Stimulated activated naive CD8-positive, alpha-beta T cell treated with anti-CD3 and anti-CD28 coated beads, Interleukin-15, Interleukin-2, amounts not matched to agents 100 ng/mL and 50 ng/mL, for 24 hours (primary cell): ENCODE results near the gene C18orf32.
"Not testable (repeated sequence)": the region's sequence is repeated elsewhere in the genome, so short reads cannot be mapped to it uniquely, and the experiment has no call there.

Source experiments
- H3K27ac Mint-ChIP-seq: one replicate; pipeline ENCODE4 v1.8.0; 2021; ENCODE audit warnings: mild to moderate bottlenecking, mixed read lengths
- H3K27me3 Mint-ChIP-seq: one replicate; pipeline ENCODE4 v1.8.0; 2021; ENCODE audit warnings: mixed read lengths
- H3K36me3 Mint-ChIP-seq: one replicate; pipeline ENCODE4 v1.8.0; 2021; ENCODE audit warnings: low read depth, mixed read lengths
- H3K4me1 Mint-ChIP-seq: one replicate; pipeline ENCODE4 v1.8.0; 2021; ENCODE audit warnings: low read depth, mixed read lengths
- H3K4me3 Mint-ChIP-seq: one replicate; pipeline ENCODE4 v1.8.0; 2021; ENCODE audit warnings: mild to moderate bottlenecking, mixed read lengths
- H3K9me3 Mint-ChIP-seq: one replicate; pipeline ENCODE4 v1.8.0; 2021; ENCODE audit warnings: mixed read lengths

C18orf32 gene

GRCh38 chr18:49515516-49515915 is 28.5 kb upstream of the C18orf32 start:
- Mint-ChIP-seq H3K9me3 (no peaks in the 10 kb centered on the region), H3K27ac (no peak overlapping the region), H3K27me3 (no peaks in the 10 kb centered on the region), H3K36me3 (no peaks in the 10 kb centered on the region), H3K4me1 (no peaks in the 10 kb centered on the region), H3K4me3 (no peak overlapping the region)

- H3K27ac Mint-ChIP-seq, H3K9me3 Mint-ChIP-seq, H3K4me3 Mint-ChIP-seq, H3K27me3 Mint-ChIP-seq, H3K4me1 Mint-ChIP-seq, H3K36me3 Mint-ChIP-seq: not testable (repeated sequence)
Measured at GRCh38 chr18:49515003-49515402, 28.0 kb upstream of the C18orf32 start.

GRCh38 chr18:49514577-49514976 is 27.5 kb upstream of the C18orf32 start:
- Mint-ChIP-seq H3K27me3 (peaks cover 5% of the 10 kb centered on the region), H3K36me3 (no peaks in the 10 kb centered on the region), H3K27ac (no peak overlapping the region), H3K9me3 (no peaks in the 10 kb centered on the region), H3K4me1 (no peaks in the 10 kb centered on the region), H3K4me3 (no peak overlapping the region)

DNA sequence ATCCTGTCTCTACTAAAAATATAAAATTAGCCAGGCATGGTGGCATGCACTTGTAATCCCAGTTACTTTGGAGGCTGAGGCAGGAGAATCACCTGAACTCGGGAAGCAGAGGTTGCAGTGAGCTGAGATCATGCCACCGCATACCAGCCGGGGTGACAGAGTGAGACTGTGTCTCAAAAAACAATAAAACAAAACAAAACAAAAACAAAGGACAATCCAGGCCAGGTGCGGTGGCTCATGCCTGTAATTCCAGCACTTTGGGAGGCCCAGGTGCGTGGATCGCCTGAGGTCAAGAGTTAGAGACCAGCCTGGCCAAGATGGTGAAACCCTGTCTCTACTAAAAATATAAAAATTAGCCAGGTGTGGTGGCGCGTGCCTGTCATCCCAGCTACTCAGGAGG is 25.8 kb upstream of the C18orf32 start:
- not testable (repeated sequence) for H3K27ac Mint-ChIP-seq, H3K9me3 Mint-ChIP-seq, H3K4me3 Mint-ChIP-seq, H3K4me1 Mint-ChIP-seq, H3K36me3 Mint-ChIP-seq
- H3K27me3 Mint-ChIP-seq: peaks cover 12% of the 10 kb centered on the region

DNA sequence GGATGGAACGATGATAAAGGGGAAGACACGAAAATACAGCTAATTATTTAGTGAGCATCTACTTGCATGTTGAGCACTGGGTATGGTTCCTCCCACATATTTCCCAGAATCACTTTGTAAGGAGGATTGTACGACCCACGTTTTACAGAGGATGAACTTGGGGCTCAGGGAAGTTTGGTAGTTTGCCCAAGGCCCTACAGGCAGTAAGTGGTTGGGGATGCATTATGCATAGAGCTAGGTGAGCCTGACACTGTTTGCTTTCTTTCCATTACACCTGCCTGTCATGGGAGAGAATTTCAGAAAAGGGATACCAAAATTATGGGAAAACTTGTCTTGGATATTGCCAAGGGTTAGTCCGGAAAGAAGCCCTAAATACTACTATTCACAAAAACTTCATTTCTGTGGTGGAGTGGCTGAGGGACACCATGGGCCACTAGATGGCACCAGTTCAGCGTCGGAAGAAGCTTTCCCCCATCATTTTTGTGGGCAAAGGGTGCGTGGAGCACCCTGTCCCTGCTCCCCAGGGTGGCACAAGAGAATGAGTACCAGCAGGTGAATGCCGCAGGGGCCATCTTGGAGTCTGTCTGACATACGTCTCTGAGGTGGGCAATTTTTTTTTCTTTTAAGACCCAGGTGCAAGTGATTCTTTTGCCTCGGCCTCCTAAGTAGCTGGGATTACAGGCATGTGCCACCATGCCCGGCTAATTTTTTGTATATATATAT is 23.5 kb upstream of the C18orf32 start:
- H3K9me3 Mint-ChIP-seq: no peaks in the 10 kb centered on the region
- H3K4me1 Mint-ChIP-seq: no peaks in the 10 kb centered on the region
- H3K27me3 Mint-ChIP-seq: peaks cover 19% of the 10 kb centered on the region
- H3K36me3 Mint-ChIP-seq: no peaks in the 10 kb centered on the region
- H3K27ac Mint-ChIP-seq: no peak overlapping the region
- no peak overlapping the region for H3K4me3 Mint-ChIP-seq

GRCh38 chr18:49506438-49506837 is 19.4 kb upstream of the C18orf32 start:
- not testable (repeated sequence) for H3K4me1 Mint-ChIP-seq, H3K36me3 Mint-ChIP-seq, H3K4me3 Mint-ChIP-seq, H3K9me3 Mint-ChIP-seq, H3K27ac Mint-ChIP-seq
- H3K27me3 Mint-ChIP-seq: peaks cover 21% of the 10 kb centered on the region

- Mint-ChIP-seq H3K4me1 (no peaks in the 10 kb centered on the region), H3K4me3 (no peak overlapping the region), H3K36me3 (no peaks in the 10 kb centered on the region), H3K27me3 (peaks cover 24% of the 10 kb centered on the region), H3K27ac (no peak overlapping the region), H3K9me3 (no peaks in the 10 kb centered on the region)
Measured at GRCh38 chr18:49503931-49504330, 16.9 kb upstream of the C18orf32 start.

DNA sequence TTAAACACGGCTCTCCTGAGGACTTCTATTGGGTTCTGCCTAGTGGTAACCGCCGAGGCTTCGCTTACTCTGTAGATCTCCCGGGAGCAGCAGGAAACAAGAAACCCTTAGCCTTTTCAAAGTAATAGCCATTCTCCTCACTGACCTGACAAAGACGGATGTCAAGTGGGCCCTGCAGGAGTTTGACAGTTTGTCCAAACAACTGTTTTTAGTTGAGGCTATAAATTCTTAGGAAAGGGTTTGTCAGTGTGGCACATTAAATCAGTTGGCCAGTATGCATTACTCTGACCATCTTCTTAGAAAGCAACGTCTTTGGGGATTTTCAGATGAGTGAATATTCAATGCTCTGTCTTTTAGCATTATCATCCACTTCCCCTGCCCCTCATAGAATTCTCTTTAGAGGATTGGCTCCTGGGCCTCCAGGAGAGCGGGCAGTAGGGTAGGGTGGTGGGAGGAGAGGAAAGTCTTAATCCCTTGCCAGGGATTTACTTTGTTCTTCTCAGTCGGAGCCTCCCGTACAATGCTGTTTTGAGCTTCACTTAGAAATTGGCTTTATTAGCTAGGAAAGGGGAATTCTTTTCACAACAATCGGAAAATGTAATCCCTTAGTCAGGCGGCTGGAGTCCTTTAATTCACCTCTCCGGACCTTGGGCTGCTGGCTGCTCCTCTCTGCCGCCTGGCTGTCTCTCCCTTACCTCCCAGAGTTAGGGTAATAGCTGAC is 13.3 kb upstream of the C18orf32 start:
- H3K9me3 Mint-ChIP-seq: no peaks in the 10 kb centered on the region
- no peaks in the 10 kb centered on the region for H3K4me1 Mint-ChIP-seq
- no peak overlapping the region for H3K4me3 Mint-ChIP-seq
- no peaks in the 10 kb centered on the region for H3K36me3 Mint-ChIP-seq
- no peak overlapping the region for H3K27ac Mint-ChIP-seq
- peaks cover 15% of the 10 kb centered on the region for H3K27me3 Mint-ChIP-seq

DNA sequence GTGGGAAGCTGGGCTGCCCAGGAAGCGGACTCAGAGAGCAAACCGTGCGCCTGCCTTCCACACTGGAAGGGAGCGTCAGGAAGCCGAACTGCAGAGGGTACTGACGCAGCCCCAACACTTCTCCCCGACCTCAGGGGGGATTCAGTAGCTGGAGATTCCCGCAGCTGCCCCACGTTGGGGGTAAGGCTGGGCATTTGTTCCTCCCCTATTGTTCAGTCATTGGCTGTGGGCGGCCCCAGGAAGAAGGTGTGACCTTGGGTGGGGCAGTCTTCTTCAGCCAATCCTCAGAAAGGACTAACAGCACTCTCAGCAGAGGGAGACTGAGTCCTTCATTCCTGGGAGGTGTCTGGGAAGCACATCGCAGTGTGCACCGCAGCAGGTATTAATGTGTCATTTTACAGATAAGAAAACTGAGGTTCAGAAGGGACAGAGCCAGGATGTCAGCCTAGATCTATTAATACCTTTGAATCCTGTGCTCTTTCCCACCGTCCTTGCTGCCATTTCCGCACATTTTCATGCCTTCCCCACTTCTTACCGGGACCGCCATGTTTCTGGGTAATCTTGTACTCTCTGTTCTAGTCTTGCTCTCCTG is 12.1 kb upstream of the C18orf32 start:
- no peaks in the 10 kb centered on the region for H3K36me3 Mint-ChIP-seq
- no peaks in the 10 kb centered on the region for H3K9me3 Mint-ChIP-seq
- H3K4me3 Mint-ChIP-seq: no peak overlapping the region
- H3K27ac Mint-ChIP-seq: no peak overlapping the region
- H3K4me1 Mint-ChIP-seq: no peaks in the 10 kb centered on the region
- H3K27me3 Mint-ChIP-seq: peaks cover 15% of the 10 kb centered on the region

GRCh38 chr18:49495480-49495879 is 8.4 kb upstream of the C18orf32 start:
- Mint-ChIP-seq H3K27me3 (peaks cover 8% of the 10 kb centered on the region), H3K9me3 (no peaks in the 10 kb centered on the region), H3K27ac (no peak overlapping the region), H3K4me3 (no peak overlapping the region), H3K36me3 (peaks cover 18% of the 10 kb centered on the region), H3K4me1 (peaks cover 21% of the 10 kb centered on the region)

DNA sequence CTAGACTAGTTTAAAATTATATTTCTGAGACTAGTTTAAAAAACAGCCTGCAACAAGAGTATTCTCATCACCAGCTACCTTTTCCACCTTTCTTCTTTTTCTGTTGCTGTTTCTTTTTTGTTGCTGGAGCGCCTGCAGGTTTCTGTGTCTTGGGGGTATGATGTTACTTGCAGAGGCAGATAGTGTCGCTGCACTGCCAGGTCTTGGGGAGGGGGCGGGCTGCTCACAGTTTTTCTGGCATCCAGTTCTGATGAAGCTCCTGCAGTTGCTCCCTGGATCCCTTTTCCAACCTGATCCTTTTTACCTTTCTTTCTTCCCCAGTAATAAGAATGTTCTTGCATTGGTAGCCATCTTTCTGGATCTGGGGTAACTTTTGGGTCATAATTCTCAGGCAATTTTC is 8.0 kb upstream of the C18orf32 start:
- no peak overlapping the region for H3K4me3 Mint-ChIP-seq
- no peak overlapping the region for H3K27ac Mint-ChIP-seq
- no peaks in the 10 kb centered on the region for H3K9me3 Mint-ChIP-seq
- peaks cover 3% of the 10 kb centered on the region for H3K27me3 Mint-ChIP-seq
- peaks cover 25% of the 10 kb centered on the region for H3K4me1 Mint-ChIP-seq
- peaks cover 22% of the 10 kb centered on the region for H3K36me3 Mint-ChIP-seq

DNA sequence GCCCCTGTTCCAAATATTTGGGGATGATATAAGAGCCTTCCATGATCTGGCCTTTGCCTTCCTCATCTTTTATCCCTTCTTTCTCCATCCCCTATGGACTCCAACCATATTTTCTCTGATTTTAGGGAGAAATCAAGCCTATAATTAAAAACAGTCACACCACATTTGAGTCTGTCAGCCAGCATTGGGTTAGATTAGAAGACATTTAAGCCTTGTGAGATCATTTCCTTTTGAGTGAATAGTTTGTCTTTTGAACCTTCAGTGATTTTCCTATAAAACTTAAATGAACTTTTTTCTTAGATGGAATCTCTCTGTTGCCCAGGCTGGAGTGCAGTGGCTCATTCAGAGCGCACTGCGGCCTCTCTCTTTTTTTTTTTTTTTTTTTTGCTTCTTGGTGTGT is 7.6 kb upstream of the C18orf32 start:
- Mint-ChIP-seq H3K9me3 (no peaks in the 10 kb centered on the region), H3K4me1 (peaks cover 29% of the 10 kb centered on the region), H3K27me3 (peaks cover 3% of the 10 kb centered on the region), H3K36me3 (peaks cover 26% of the 10 kb centered on the region), H3K4me3 (no peak overlapping the region), H3K27ac (no peak overlapping the region)

DNA sequence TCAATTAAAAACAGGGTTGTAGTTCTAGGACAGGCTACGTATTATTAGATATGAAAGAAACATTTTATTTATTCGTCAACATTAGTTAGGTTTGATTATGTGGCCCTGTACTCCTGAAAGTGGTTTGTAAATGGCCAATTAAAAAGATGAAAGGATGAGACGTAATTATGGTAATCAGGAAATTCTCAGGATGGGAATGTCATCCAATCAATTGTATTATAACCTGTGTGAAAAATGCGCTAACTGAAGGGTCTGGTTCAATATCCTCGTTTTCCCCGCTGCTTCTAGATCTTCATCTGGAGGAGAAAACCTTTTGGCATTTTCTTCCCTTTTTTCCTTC is 5.6 kb upstream of the C18orf32 start:
- Mint-ChIP-seq H3K4me3 (peak overlapping the region; percentile 97), H3K36me3 (peaks cover 46% of the 10 kb centered on the region), H3K4me1 (peaks cover 49% of the 10 kb centered on the region), H3K27me3 (no peaks in the 10 kb centered on the region), H3K9me3 (no peaks in the 10 kb centered on the region), H3K27ac (peak overlapping the region; percentile 100)

DNA sequence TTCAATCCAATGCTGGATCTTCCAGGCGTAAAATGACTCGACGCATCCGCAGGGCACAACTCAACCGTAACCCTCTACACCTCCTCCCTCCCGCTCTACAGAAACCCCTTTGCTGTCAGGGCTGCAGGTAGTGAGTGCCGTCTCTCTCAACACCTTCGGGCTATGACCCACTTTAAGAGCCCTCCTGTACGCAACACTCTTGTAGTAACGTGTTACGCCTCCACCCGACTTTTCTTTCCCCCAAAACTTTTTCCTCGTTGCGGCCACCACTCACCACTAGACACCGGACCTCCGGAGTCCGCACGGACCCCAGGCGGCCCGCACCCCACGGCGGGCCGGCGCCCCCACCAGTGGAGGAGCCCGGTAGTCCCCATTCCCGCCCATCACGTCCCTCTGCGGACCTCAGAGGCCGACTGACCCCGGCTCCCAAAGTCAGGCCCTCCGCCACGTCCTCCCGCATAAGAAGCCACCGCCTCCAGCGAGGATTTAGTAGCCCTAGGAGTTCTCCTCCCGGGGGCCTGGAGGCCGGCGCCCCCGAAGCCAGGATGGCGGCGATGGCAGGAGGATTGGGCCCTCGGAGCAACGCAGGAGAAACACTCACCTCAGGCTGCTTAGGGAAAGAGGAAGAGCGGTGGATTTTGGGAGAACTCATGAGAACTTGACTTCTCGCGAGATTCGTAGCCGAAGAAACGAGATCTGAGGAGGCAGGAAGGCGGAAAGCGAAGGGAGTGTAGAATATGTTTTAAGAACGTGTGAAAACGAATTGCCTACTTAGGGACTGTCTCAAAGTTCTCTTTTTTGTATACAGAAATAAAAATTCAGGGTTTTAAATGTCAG is 5.0 kb upstream of the C18orf32 start, which contains the start of gene RPL17:
TSS of gene RPL17 (minus strand) at position 609 of the 837 bp plus-strand sequence.
- H3K4me3 Mint-ChIP-seq: peak within 1 kb of the TSS; percentile 97
- H3K27me3 Mint-ChIP-seq: no peaks in the 10 kb centered on the region
- H3K4me1 Mint-ChIP-seq: peaks cover 55% of the 10 kb centered on the region
- peak within 1 kb of the TSS; percentile 100 for H3K27ac Mint-ChIP-seq
- peaks cover 52% of the 10 kb centered on the region for H3K36me3 Mint-ChIP-seq
- no peaks in the 10 kb centered on the region for H3K9me3 Mint-ChIP-seq

DNA sequence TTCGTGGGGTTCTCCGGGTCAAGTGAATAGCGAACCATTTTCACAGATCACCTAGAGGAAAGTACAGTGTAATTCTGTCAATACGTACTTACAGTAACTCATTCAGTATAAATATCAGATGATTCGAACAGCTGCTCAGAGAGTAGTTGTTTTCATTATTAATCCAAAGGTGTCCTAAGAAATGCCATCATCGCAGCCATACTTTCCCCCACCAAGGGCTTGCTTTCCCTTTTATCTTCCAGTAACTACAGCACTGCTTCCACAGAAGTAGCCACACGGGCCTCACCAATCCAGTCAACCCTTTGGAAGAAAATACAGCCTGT is 4.5 kb upstream of the C18orf32 start:
- Mint-ChIP-seq H3K27me3 (no peaks in the 10 kb centered on the region), H3K4me3 (peak overlapping the region; percentile 97), H3K4me1 (peaks cover 59% of the 10 kb centered on the region), H3K36me3 (peaks cover 56% of the 10 kb centered on the region), H3K27ac (peak overlapping the region; percentile 100), H3K9me3 (no peaks in the 10 kb centered on the region)
